ENCODE results near the gene NTM.

NTM gene

DNA sequence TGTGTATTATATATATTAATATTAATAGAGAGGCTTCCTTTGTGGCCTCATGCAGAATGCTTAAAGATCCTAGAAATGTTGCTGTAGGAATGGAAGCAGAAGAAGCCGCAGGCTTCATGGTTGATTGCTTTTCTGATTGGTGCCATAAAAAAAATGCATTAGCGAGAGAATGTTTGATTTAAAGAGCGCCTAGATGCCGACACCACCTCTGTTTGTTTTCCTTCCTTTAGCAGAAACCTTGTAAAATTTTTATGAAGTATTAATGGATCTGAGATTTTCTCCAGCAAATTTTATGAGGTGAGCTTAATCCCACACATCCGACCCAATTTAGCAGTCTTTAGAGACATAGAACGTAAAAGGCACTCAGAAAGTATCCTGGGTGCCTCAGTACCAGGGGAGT, 587.5 kb downstream of the NTM start:
- no peak for DNase-seq (ENCODE audit: low read depth in 2 of 2)

DNA sequence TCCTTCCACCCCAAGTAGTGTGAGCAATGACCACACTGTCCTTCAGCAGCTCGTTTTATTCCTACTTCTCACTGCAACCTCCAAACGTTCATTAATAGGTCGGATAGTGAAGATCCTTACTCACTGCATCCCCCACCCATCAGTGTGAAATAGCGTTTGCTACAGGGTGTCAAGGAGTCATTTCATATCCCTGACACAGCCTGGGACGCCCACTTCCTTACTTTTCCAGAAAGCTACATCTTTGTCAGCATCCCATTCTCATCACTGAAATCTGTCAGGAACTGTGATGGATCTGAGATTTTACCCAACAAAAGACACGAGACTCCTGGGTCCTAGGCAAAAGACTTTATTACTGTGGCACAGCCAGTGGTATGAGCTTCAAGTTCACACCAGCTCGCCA, 592.4 kb downstream of the NTM start:
- no peak for DNase-seq (ENCODE audit: low read depth in 2 of 2)

DNA sequence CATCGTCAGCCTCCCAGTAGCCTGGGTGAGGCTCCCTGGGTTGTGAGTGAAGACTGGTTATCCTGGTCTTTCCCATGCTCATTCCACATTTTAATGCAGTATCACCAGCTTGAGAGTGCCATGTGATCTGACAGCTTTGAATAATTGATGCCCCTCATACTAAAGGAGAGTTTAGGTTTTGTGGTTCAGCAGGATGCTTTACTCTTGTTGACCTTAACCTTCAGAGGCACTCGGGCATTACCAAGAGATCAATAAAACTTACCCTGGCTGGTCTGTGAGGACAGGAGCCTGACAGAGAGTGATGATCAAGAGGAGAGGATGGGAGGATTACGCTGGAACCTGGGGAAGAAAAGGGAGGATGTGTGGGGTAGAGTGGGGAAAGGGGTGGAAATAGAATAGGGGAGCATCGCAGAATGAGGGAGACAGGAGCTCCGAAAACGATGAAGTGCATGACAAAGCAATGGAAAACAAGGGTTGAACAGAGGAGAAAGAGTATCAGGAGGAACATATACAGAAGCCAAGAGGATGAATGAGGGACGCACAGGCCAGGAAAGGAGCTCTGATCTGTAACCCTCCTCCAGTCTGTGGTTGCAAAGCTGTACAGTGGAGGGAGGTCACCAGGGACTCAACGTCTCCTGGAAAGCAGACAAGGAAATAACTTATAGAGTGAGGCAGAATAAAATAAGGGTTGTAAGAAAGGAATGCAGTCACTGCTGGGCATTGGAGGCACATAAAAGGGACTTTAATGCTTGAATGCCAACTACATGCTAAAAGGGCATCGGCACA, 594.5 kb downstream of the NTM start:
- DNase-seq (ENCODE audit: low read depth in 2 of 2): no peak

DNA sequence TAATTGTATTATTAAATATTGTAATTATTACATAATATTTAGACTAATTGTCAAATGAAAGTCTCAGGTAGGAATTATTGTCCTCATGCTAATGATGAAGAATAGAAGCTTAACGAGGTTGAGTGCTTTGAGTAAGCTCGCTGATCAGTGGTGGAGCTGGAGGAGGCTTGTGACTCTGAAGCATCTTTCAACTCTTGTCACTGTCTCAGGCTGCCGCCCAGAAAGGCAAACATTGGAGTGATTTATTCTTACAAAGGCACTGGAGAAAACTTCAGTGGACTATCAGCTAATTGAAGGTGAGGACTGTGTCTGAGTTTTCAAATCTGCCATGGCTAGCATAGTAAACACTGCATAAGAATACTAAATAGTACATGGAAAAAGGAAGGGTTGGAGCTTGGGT, 595.1 kb downstream of the NTM start:
- DNase-seq (ENCODE audit: low read depth in 2 of 2): no peak

- no peak for DNase-seq (ENCODE audit: low read depth in 2 of 2)
Measured at GRCh38 chr11:131966667-131967066, 596.3 kb downstream of the NTM start.

GRCh38 chr11:131969261-131969660, 598.8 kb downstream of the NTM start:
- no peak for DNase-seq (ENCODE audit: low read depth in 2 of 2)

DNA sequence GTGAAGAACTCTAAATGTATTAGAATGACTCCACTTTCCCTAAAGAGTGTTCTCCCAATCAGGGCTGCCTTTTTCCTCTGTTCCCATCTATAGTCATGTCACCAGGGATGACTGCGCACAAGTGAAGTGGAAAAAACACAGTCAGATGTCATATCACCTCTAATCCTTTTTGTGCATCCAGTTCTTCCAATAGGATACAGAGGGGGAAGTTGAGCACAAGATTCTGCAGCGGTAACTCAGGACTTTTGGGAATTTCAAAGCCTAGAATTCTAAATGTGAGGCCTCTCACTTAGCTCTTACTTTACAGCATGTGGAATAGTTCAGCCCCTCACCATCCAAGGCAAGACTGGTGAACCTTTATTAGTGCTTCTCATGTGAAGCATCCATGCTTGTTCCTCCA, 602.6 kb downstream of the NTM start:
- DNase-seq (ENCODE audit: low read depth in 2 of 2): no peak

GRCh38 chr11:131975619-131976018, 605.2 kb downstream of the NTM start:
- DNase-seq (ENCODE audit: low read depth in 2 of 2): no peak

DNA sequence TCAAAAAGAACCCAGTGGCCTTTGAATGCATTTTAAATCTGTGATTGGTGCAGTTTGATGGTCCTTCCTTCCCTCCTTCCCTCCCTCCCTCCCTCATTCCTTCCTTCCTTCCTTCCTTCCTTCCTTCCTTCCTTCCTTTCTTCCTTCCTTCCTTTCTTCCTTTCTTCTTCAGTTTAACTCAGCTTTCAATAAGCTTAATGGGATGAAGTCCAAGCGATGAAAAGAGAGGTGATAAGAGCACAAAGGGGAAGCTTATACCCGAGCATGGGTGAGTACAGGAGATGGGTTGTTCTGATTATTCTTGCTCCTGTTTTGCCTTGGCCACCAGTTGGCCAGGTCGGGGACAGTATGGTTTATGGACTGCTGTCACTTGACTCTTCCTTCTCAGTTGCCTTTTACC, 605.6 kb downstream of the NTM start:
- DNase-seq (ENCODE audit: low read depth in 2 of 2): no peak

- DNase-seq (ENCODE audit: low read depth in 2 of 2): no peak
Measured at GRCh38 chr11:131977231-131977630, 606.8 kb downstream of the NTM start.

GRCh38 chr11:131977854-131978253, 607.4 kb downstream of the NTM start:
- DNase-seq (ENCODE audit: low read depth in 2 of 2): no peak

DNA sequence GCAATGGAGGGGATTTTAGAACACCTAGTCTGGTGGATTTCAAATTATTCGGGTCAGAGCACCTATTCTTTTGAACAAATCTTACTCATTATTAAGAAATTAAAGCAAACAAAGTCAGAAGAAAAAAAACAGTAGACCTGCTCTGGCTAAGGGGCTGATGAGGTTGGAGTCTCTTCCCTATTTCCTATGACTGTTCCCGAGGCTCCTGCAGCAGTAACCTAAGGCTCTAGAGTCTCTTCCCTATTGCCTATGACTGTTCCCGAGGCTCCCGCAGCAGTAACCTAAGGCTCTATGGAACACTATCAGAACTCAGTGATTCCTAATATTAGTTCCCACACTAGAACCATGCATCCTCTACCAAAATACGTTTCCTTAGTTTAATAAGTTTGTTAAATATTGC, 607.9 kb downstream of the NTM start:
- DNase-seq (ENCODE audit: low read depth in 2 of 2): no peak

DNA sequence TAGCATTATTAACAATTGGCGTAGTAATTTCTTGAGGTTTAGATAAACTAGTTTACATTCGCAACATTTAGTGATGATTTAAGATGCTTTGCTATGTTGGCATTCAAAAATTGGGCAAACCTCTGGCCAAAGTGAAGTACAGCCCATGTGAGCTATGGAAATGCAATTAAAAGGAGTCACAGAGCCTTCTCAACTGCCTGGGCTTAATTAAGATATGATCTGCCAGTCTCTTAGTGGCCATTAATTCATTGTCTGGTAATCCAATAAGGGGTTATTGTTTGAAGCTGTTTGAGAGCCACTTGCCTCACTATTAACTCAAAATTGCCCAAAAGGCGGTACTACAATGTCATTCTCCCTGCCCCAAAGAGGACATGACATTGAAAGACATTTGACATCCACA, 608.9 kb downstream of the NTM start:
- DNase-seq (ENCODE audit: low read depth in 2 of 2): no peak

- DNase-seq (ENCODE audit: low read depth in 2 of 2): no peak
Measured at GRCh38 chr11:131980199-131980598, 609.8 kb downstream of the NTM start.

DNA sequence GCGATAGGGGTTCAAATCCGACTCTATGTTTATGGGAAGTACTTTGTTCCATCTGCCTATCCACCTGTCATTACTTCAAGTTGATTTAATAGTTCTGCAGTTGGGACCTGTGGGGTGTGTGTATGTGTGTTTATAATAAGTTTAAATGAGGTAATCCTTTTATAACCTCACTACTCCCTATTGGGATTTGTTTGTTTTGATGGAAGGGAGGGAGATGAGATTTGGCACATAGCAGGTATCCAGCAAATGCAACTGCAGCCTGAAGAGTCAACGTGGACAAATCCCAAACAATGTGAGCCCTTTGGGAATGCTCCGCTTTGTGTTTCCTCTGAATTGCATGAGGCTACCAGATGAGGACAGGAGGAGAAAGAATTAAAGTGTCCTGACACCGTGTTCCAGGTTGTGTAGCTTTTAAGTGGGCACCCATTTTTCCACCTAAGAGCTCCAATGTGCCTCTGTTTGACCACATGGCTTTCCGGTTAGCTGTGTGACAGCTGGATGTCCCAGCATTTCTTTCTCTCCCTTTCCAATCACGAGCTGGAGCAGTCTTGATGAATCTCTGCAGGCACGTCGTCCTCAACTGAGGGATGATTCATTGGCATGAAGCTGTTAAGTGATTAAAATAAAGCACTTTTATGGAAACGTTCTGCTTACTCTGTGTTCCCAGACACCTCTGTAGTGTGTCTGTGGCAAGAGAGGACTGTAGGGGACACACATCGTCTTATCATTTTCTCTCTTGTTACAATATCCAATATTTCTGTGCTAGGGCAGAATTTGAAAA, 610.7 kb downstream of the NTM start:
- no peak for DNase-seq (ENCODE audit: low read depth in 2 of 2)

DNA sequence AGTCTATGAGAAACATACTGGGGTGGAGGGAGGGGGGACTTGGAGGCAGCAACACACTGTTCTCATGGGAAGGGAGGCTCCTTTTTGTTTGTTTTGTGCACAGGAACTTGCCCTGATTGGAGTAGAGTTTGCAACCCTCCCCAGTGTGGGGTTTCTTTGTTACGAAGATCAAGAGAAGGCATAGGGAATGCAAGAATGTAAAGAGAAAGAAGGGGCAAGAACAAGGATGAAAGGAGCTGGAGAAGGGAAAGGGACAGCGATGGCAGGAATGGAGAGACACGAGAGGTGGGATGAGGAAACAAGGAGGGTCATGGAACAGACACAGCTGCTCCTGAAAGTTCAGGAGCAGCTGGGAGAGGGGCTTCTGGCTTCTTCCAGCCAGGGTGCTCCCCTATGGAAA, 611.7 kb downstream of the NTM start:
- no peak for DNase-seq (ENCODE audit: low read depth in 2 of 2)

DNA sequence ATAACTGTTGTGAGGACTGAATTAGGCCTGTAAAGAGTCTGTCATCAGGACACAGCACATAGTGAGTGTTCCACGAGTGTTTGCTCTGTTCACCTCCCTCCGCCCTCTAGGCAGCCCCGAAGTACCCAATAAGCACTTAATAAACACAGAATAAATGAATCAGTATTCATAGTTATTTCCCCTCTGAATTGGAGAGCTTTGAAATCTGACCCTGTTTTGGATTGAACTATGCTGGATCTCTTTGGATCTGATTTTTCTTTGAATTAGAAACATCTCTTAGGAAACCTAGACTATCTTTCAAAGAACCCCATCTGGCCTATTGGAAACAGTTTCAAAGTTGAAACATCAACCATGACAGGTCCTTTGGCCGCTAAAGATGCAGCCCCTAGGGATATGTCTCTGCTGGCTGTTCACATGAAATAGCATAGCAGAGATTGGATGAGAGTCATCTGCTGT, 615.5 kb downstream of the NTM start:
- no peak for DNase-seq (ENCODE audit: low read depth in 2 of 2)

- no peak for DNase-seq (ENCODE audit: low read depth in 2 of 2)
Measured at GRCh38 chr11:131987703-131988102, 617.3 kb downstream of the NTM start.

GRCh38 chr11:131991606-131992005, 621.2 kb downstream of the NTM start:
- DNase-seq (ENCODE audit: low read depth in 2 of 2): no peak

- no peak for DNase-seq (ENCODE audit: low read depth in 2 of 2)
Measured at GRCh38 chr11:131993246-131993645, 622.8 kb downstream of the NTM start.

DNA sequence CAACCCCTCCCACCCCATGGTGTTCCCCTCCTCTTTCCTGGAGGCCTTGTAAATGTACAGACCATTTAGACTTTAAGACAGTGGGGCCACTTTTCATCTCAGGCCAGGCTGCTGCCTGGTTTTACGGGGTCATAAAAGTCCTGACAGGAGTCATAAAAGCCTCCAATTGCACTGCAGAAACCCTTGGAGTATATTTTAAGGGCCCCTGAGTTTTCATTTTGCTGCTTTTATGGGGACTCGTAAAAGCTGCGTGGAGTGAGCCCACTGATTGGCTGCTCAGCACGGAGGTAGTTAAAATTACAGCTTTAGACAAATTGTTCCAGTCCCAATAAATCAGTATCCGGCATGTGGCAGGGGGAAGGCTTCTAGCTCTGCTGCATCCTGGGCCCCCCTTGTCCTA, 627.6 kb downstream of the NTM start:
- DNase-seq (ENCODE audit: low read depth in 2 of 2): no peak

DNA sequence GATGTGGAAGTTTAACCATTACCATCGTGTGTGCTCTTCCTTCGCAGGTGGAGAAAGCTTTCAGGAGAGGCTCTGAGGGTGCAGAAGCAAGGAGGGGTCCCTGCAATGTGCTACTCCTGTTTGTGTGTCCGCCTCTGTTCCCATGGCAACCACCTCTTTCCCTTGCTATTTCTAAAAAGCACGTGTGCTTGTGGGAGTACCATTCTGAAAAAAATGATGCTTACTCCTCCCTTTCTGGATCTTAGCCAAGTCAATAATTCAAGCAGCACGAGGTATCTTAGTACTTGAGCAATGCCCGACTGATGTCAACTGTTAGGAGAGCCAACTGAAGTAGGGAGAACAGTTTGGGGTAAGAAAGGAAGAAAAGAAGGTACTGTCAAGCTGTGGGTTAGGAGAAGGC, 628.7 kb downstream of the NTM start:
- no peak for DNase-seq (ENCODE audit: low read depth in 2 of 2)

DNA sequence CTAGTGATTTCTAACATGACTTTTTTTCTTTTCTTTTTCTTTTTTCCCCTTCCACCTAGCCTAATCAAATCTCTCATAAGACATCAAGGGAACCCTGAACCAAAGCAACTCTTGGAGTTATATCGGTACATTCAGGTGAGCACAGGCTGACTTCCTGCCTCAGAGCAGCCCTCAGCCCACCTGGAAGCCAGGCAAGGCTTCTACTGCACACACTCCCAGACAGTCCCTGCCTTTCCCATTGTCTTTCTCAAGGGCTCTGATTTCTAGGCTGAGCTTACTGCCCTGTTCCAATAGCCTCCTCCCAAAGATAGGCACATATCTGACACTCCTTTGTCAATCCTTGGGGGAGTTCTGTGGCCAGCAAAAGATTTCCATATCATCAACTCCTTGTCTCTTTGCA, 629.5 kb downstream of the NTM start:
- no peak for DNase-seq (ENCODE audit: low read depth in 2 of 2)
